Right lobe of liver (tissue), 6 donors: ENCODE data around the gene SLC8A1. TPM values are rescaled to one million over a fixed set of nuclear protein-coding genes. Genes with fewer than 3 reads are reported as not detected.

ENCODE experiments used
- ATAC-seq, 4 donors: fragments of 200-7000 bp; cut with Tn5 transposase; one replicate each; pipeline ENCODE4 v1.9.1; 2020; ENCODE audit warnings: mild to moderate bottlenecking in 4 of 4, moderate library complexity in 4 of 4
- DNase-seq, 3 donors: peaks; one replicate each; pipeline ENCODE4 v3.0.0-alpha.2; 2020
- H3K27ac ChIP-seq, 3 donors: fragments of 200-600 bp; one replicate each; pipeline ENCODE4 v1.8.0; 2022
- H3K27me3 ChIP-seq, 2 donors: fragments of 200-600 bp; one replicate each; pipeline ENCODE4 v1.8.0; 2022
- H3K36me3 ChIP-seq, 4 donors: fragments of 200-600 bp; sonication (generic) in 1 of 4; one replicate each; pipeline versions ENCODE4 v1.5.1 to v1.8.0; 2017 to 2022; ENCODE audit warnings: control low read depth in 1 of 4
- H3K4me1 ChIP-seq, 4 donors: fragments of 200-600 bp; sonication (generic) in 1 of 4; one replicate each; pipeline versions ENCODE4 v1.5.1 to v1.8.0; 2017 to 2022; ENCODE audit warnings: control low read depth in 1 of 4
- H3K4me3 ChIP-seq, 3 donors: fragments of 200-600 bp; one replicate each; pipeline ENCODE4 v1.8.0; 2022
- H3K9me3 ChIP-seq, 4 donors: fragments of 200-600 bp; sonication (generic) in 1 of 4; one replicate each; pipeline versions ENCODE4 v1.5.1 to v1.8.0; 2017 to 2022; ENCODE audit warnings: control low read depth in 1 of 4
- POLR2A ChIP-seq: fragments of 450-650 bp; IDR thresholded peaks from one replicate; pipeline ENCODE4 v1.6.1; 2017; ENCODE audit warnings: antibody characterized with exemption, mild to moderate bottlenecking
- WGBS: methylation state at CpG from one replicate; pipeline ENCODE4 v1.1.6; 2018; ENCODE audit warnings: low coverage, low lambda C conversion rate; ENCODE audit not compliant: insufficient coverage; ENCODE audit errors: missing lambda C conversion rate; 5-methylcytosine and 5-hydroxymethylcytosine counted together
- intact Hi-C, 2 donors: fragments of 100-400 bp; cut with DNase I; formaldehyde crosslinking; loops; one replicate each; pipeline versions ENCODE4 v1.11.2 to v1.14.1; 2022
- total RNA-seq, 6 experiments: library from RNA; depleted of rRNA in 2 of 6; stranded (reverse); fragments of >200 nt in 2 of 6; fragmentation: NEBNext Ultra II Directional in 3 of 6; extraction: Animal tissue kit (Norgen Biotek cat#: 25700) in 3 of 6; gene quantifications; one replicate each; pipeline versions ENCODE4 v1.1.0 to v1.2.4, GENCODE V29; 2016 to 2023
- TF ChIP-seq, protein P1 (sequence below), 4 donors: fragments of 200-600 bp in 3 of 4; fragments of 450-650 bp in 1 of 4; IDR thresholded peaks; one replicate each; pipeline versions ENCODE4 v1.5.1 to v1.8.0; 2016 to 2022; ENCODE audit warnings: antibody characterized with exemption in 4 of 4, mild to moderate bottlenecking in 2 of 4
- donor health status: DM: no; HTN: yes; CAD: no.
- donor health status: DM: no; HTN: no; CAD: no.
- donor health status: DM: no; HTN: no; CAD: no.
- donor health status: DM: no; HTN: yes; CAD: no.
- donor health status: DM: no; HTN: yes; CAD: no.

The SLC8A1 gene
- total RNA-seq, 6 experiments from 2014 or later: 3.3 to 12.1 (median 4.9) TPM

DNA sequence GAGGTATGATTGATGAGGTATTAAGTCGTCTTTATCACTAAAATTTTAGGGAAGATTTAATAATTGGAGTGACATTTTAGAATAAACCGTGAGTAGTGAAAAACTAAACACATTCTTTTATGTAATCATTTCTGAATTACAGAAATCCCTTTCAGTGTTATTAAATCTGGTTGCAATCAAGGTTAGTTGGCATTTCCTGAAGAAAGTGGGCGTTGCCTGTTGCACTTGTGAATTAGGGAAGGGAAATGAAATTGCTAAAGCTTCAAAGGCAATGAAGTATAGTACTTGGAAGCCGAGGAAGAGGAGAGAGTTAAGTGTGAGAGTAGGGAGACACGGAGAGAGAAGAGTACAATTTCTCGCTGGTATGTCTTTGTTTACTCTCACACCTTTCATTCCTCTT, 274.5 kb downstream of the SLC8A1 start:
- DNase-seq (no peak), ATAC-seq (no peak)
- H3K36me3 ChIP-seq: no peaks in the 10 kb centered on the region
- no peaks in the 10 kb centered on the region for H3K27me3 ChIP-seq
- WGBS: 35% methylated on average over 6 of the region's 6 CpGs
- intact Hi-C loops: no loop called here
- H3K4me3 ChIP-seq: no peak overlapping the region
- no peak for TF ChIP-seq POLR2A
- TF ChIP-seq, protein P1, sequence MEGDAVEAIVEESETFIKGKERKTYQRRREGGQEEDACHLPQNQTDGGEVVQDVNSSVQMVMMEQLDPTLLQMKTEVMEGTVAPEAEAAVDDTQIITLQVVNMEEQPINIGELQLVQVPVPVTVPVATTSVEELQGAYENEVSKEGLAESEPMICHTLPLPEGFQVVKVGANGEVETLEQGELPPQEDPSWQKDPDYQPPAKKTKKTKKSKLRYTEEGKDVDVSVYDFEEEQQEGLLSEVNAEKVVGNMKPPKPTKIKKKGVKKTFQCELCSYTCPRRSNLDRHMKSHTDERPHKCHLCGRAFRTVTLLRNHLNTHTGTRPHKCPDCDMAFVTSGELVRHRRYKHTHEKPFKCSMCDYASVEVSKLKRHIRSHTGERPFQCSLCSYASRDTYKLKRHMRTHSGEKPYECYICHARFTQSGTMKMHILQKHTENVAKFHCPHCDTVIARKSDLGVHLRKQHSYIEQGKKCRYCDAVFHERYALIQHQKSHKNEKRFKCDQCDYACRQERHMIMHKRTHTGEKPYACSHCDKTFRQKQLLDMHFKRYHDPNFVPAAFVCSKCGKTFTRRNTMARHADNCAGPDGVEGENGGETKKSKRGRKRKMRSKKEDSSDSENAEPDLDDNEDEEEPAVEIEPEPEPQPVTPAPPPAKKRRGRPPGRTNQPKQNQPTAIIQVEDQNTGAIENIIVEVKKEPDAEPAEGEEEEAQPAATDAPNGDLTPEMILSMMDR (IDR thresholded peaks at IDR 0.05): no peak
- no peaks in the 10 kb centered on the region for H3K4me1 ChIP-seq
- H3K27ac ChIP-seq: no peak overlapping the region
- no peaks in the 10 kb centered on the region for H3K9me3 ChIP-seq

DNA sequence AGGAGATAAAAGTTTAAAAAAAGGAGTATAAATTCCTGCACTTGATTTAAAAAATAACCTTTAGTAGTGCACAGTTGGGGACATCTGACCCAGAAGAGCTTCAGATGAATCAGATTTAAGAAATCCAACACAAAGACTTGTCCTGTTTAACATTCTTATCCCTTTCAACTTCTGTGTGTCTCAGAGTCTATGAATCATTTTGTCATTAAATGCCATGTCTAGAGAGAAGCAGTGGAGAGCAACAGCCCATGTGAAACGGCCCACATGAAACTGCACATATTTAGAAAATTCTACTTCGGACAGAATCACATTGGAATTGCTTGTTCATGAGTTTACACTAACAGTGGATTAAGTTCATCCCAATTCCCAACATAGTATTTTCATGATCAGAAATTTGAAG, 278.6 kb downstream of the SLC8A1 start:
- intact Hi-C loops: no loop called here
- no peaks in the 10 kb centered on the region for H3K27me3 ChIP-seq
- no peak overlapping the region for H3K4me3 ChIP-seq
- TF ChIP-seq POLR2A: no peak
- TF ChIP-seq, protein P1 (IDR thresholded peaks at IDR 0.05): no peak
- no peaks in the 10 kb centered on the region for H3K9me3 ChIP-seq
- H3K27ac ChIP-seq: no peak overlapping the region
- DNase-seq (no peak), ATAC-seq (no peak)
- 50% methylated on average over 2 of the region's 2 CpGs for WGBS
- H3K4me1 ChIP-seq: no peaks in the 10 kb centered on the region
- no peaks in the 10 kb centered on the region for H3K36me3 ChIP-seq

DNA sequence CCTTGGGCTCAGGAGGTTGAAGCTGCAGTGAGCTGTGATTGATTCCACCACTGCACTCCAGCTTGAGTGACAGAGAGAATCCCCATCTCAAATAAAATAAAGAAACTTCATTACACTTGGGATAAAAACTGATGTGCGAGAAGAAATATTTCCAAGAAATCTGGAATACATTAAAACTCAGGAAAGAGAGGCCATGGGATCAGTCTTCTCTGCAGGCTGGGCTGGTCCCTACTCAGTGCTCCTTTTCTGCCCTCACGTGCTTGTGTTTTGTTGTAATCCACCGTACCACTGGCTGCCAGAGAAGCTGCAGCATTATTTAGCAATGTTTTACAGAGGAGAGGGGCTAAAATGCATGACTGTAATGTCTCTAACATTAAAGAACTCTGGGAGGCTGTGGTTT, 282.0 kb downstream of the SLC8A1 start:
- WGBS: 61% methylated on average over 3 of the region's 3 CpGs
- intact Hi-C loops: no loop called here
- DNase-seq (no peak), ATAC-seq (no peak)
- Histone ChIP-seq H3K36me3 (no peaks in the 10 kb centered on the region), H3K4me3 (no peak overlapping the region), H3K4me1 (no peaks in the 10 kb centered on the region), H3K27me3 (no peaks in the 10 kb centered on the region), H3K9me3 (no peaks in the 10 kb centered on the region), H3K27ac (no peak overlapping the region)
- TF ChIP-seq POLR2A: no peak
- TF ChIP-seq, protein P1 (IDR thresholded peaks at IDR 0.05): no peak

DNA sequence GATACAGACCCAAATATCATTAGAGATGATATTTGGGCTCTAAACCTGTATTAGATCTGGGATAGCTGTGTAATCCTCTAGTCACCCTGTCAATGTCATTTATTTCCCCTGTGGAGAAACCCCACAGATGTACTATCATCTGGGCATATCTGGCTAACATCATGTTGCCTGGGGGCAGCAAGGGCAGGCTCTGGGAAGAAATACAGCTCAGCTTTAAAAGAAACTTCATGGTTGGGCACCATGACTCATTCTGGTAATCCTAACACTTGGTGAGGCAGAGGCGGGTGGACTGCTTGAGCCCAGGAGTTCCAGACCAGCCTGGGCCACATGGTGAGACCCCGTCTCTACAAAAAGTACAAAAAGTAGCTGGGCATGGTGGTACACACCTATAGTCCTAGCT, 282.5 kb downstream of the SLC8A1 start:
- Histone ChIP-seq H3K4me1 (no peaks in the 10 kb centered on the region), H3K27me3 (no peaks in the 10 kb centered on the region), H3K27ac (no peak overlapping the region), H3K36me3 (no peaks in the 10 kb centered on the region), H3K9me3 (no peaks in the 10 kb centered on the region), H3K4me3 (no peak overlapping the region)
- DNase-seq (no peak), ATAC-seq (no peak)
- TF ChIP-seq, protein P1 (IDR thresholded peaks at IDR 0.05): no peak
- no peak for TF ChIP-seq POLR2A
- intact Hi-C loops: no loop called here
- 69% methylated on average over 2 of the region's 2 CpGs for WGBS

DNA sequence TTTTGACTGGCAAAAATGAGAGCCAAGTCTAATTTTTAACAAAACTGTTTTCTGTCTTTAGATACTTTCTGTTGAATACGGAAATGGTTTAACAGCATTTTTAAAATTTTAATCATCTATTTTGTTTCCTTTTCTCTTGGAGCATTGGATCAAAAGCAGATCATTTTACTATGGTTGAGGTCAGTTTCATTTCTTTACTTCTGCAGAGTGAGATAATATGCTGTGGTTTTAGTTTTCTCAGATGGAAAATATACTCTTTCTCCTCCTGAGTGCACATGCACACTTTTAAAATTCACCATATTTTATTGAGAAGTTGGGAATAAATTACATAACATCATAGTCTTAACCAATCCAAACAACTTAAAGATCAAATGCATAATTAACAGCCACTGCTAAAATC, 283.3 kb downstream of the SLC8A1 start:
- intact Hi-C loops: no loop called here
- Histone ChIP-seq H3K27me3 (no peaks in the 10 kb centered on the region), H3K27ac (no peak overlapping the region), H3K4me1 (no peaks in the 10 kb centered on the region), H3K4me3 (no peak overlapping the region), H3K9me3 (no peaks in the 10 kb centered on the region), H3K36me3 (no peaks in the 10 kb centered on the region)
- no peak for ATAC-seq
- 4% methylated on average over 1 of the region's 1 CpG for WGBS
- DNase-seq: no peak
- no peak for TF ChIP-seq POLR2A
- TF ChIP-seq, protein P1 (IDR thresholded peaks at IDR 0.05): no peak
